ENCODE results near the gene PLD3.

PLD3 gene

DNA sequence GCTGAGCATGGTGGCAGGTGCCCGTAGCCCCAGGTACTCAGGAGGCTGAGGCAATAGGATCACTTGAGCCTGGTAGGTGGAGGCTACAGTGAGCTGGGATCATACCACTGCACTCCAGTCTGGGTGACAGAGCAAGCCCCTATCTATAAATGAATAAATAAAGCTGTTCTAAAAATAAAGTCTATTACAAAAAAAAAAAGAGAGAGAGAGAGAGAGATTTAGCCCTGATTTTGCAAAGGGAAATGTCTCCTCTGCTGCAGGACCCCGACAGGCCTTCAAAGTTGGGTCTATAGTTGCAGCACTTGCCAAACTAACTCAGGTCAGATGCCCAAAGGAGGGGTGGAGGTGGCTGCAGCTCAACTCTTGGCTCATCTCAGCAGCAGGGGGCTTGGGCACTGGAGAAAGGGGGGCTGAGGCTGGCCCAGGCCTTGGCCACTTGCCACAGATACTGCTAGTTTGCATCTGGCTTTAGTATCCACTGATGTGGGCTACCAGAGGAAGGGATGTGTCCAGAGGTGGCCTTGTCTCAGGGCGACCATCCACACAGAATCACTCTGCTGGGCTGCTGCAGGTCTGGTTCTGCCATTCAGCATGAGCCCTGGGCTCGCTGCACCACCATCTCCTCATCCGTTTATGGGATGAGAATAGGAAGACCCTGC is 32.6 kb upstream of the PLD3 start:
- Histone ChIP-seq H3K27me3 (ENCODE audit: control insufficient read depth, low read length) (no peaks in the 10 kb centered on the region), H3K9me3 (ENCODE audit: control insufficient read depth, insufficient read depth, low read length) (no peaks in the 10 kb centered on the region), H3K27ac (ENCODE audit: low read depth, low read length) (no peak overlapping the region), H3F3A (ENCODE audit: control insufficient read depth, insufficient read depth) (no peaks in the 10 kb centered on the region), H3K4me1 (ENCODE audit: control insufficient read depth, low read length) (peaks cover 7% of the 10 kb centered on the region), H3K36me3 (ENCODE audit: control insufficient read depth, low read length) (peaks cover 19% of the 10 kb centered on the region), H3K9me2 (replicated peaks; ENCODE audit: control insufficient read depth, low read length) (no peaks in the 10 kb centered on the region), H3K4me3 (ENCODE audit: low read length) (no peak overlapping the region), H3K4me2 (ENCODE audit: low read length) (no peak overlapping the region), H4K20me1 (ENCODE audit: control insufficient read depth, insufficient read depth, low read depth, low read length) (no peaks in the 10 kb centered on the region), H3K79me2 (ENCODE audit: control insufficient read depth, low read length) (no peaks in the 10 kb centered on the region)
- no peak for TF ChIP-seq EZH2phosphoT487 (IDR thresholded peaks at IDR 0.05; ENCODE audit: borderline replicate concordance, low read length)
- TF ChIP-seq, protein P1, sequence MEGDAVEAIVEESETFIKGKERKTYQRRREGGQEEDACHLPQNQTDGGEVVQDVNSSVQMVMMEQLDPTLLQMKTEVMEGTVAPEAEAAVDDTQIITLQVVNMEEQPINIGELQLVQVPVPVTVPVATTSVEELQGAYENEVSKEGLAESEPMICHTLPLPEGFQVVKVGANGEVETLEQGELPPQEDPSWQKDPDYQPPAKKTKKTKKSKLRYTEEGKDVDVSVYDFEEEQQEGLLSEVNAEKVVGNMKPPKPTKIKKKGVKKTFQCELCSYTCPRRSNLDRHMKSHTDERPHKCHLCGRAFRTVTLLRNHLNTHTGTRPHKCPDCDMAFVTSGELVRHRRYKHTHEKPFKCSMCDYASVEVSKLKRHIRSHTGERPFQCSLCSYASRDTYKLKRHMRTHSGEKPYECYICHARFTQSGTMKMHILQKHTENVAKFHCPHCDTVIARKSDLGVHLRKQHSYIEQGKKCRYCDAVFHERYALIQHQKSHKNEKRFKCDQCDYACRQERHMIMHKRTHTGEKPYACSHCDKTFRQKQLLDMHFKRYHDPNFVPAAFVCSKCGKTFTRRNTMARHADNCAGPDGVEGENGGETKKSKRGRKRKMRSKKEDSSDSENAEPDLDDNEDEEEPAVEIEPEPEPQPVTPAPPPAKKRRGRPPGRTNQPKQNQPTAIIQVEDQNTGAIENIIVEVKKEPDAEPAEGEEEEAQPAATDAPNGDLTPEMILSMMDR (IDR thresholded peaks at IDR 0.05; ENCODE audit: low read depth, low read length, poor library complexity, severe bottlenecking) = no peak

DNA sequence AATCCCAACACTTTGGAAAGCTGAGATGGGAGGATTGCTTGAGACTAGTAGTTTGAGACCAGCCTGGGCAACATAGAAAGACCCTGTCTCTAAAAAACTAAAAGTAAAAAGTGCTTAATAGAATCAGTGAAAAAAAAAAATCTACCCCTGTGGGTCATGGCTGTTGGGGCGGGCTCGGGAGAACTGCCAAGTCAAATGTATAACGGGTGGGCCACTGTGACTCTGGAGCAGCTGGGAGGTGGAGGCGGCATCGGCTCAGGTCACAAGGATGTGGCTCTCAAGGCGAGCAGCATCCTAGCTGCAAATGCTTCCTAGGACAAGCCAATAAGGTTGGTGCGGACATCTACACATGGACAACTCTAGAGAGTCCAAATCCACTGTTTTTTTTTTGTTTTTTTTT is 31.2 kb upstream of the PLD3 start:
- Histone ChIP-seq H3K27me3 (ENCODE audit: control insufficient read depth, low read length) (no peaks in the 10 kb centered on the region), H3F3A (ENCODE audit: control insufficient read depth, insufficient read depth) (no peaks in the 10 kb centered on the region), H4K20me1 (ENCODE audit: control insufficient read depth, insufficient read depth, low read depth, low read length) (no peaks in the 10 kb centered on the region), H3K36me3 (ENCODE audit: control insufficient read depth, low read length) (peaks cover 32% of the 10 kb centered on the region), H3K79me2 (ENCODE audit: control insufficient read depth, low read length) (no peaks in the 10 kb centered on the region), H3K4me1 (ENCODE audit: control insufficient read depth, low read length) (peaks cover 7% of the 10 kb centered on the region), H3K9me3 (ENCODE audit: control insufficient read depth, insufficient read depth, low read length) (no peaks in the 10 kb centered on the region), H3K4me3 (ENCODE audit: low read length) (no peak overlapping the region), H3K4me2 (ENCODE audit: low read length) (no peak overlapping the region), H3K27ac (ENCODE audit: low read depth, low read length) (no peak overlapping the region), H3K9me2 (replicated peaks; ENCODE audit: control insufficient read depth, low read length) (no peaks in the 10 kb centered on the region)
- TF ChIP-seq EZH2phosphoT487 (IDR thresholded peaks at IDR 0.05; ENCODE audit: borderline replicate concordance, low read length) = no peak
- TF ChIP-seq, protein P1 (IDR thresholded peaks at IDR 0.05; ENCODE audit: low read depth, low read length, poor library complexity, severe bottlenecking) = no peak

DNA sequence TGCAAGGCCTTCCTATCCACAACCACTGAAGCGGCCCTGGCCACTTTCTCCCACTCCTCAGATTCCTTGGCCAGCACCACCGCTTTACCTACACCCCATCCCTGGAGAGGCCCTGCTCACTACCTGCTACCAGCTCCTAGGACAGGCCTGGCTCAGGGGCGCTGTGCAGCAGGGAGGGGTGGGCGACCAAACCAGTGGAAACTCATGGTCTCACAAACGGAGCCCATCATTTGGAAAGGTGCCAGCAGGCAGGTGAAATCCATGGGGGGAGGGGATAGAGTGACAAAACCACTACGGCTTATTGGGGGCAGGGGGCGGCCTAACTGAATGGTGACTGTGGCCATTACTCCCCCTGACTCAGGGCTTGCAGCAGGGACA is 27.9 kb upstream of the PLD3 start:
- TF ChIP-seq, protein P1 (IDR thresholded peaks at IDR 0.05; ENCODE audit: low read depth, low read length, poor library complexity, severe bottlenecking) = no peak
- TF ChIP-seq EZH2phosphoT487 (IDR thresholded peaks at IDR 0.05; ENCODE audit: borderline replicate concordance, low read length) = no peak
- Histone ChIP-seq H3K4me3 (ENCODE audit: low read length) (no peak overlapping the region), H3K79me2 (ENCODE audit: control insufficient read depth, low read length) (no peaks in the 10 kb centered on the region), H3K27ac (ENCODE audit: low read depth, low read length) (no peak overlapping the region), H3F3A (ENCODE audit: control insufficient read depth, insufficient read depth) (no peaks in the 10 kb centered on the region), H3K27me3 (ENCODE audit: control insufficient read depth, low read length) (no peaks in the 10 kb centered on the region), H3K9me3 (ENCODE audit: control insufficient read depth, insufficient read depth, low read length) (no peaks in the 10 kb centered on the region), H3K4me1 (ENCODE audit: control insufficient read depth, low read length) (no peaks in the 10 kb centered on the region), H3K9me2 (replicated peaks; ENCODE audit: control insufficient read depth, low read length) (no peaks in the 10 kb centered on the region), H4K20me1 (ENCODE audit: control insufficient read depth, insufficient read depth, low read depth, low read length) (no peaks in the 10 kb centered on the region), H3K36me3 (ENCODE audit: control insufficient read depth, low read length) (peaks cover 59% of the 10 kb centered on the region), H3K4me2 (ENCODE audit: low read length) (no peak overlapping the region)
